ENCODE results near the gene SNX13. TPM values are rescaled to one million over a fixed set of nuclear protein-coding genes. Genes with fewer than 3 reads are reported as not detected.
A peak's percentile ranks its signal among the peaks of the same experiment; 100 is the strongest.

Gene SNX13
- total RNA-seq, 2 donors from 2014 or later: 36.1 to 46.9 TPM

DNA sequence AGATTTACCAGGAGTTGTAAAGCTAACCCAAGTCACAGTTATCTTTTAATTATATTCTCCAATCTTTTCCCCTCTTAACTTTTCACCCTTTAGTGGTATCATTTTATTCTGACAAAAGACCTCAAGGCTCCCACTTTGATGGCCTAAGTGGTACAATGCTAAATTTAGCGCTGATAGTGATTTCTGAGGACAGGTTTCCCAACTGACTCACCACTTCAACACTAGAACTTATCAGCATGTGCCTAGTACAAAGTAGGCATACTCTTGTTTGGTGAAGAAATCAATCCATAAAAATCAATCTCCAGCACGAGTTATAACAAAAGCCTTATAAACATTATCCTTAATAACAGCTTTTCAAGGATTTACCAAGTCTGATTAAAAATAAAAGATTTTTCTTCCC is 7.5 kb downstream of the SNX13 start:
- no peaks in the 10 kb centered on the region for H3K27me3 ChIP-seq
- no peaks in the 10 kb centered on the region for H3K36me3 ChIP-seq
- no peaks in the 10 kb centered on the region for H3K9me3 ChIP-seq
- H3K4me1 ChIP-seq: peaks cover 0 to 65% of the 10 kb centered on the region in 2 donors
- peak overlapping the region in 1 of 2 donors; percentile 54 for H3K27ac ChIP-seq
- no peak overlapping the region for H3K4me3 ChIP-seq
- TF ChIP-seq, protein P1, sequence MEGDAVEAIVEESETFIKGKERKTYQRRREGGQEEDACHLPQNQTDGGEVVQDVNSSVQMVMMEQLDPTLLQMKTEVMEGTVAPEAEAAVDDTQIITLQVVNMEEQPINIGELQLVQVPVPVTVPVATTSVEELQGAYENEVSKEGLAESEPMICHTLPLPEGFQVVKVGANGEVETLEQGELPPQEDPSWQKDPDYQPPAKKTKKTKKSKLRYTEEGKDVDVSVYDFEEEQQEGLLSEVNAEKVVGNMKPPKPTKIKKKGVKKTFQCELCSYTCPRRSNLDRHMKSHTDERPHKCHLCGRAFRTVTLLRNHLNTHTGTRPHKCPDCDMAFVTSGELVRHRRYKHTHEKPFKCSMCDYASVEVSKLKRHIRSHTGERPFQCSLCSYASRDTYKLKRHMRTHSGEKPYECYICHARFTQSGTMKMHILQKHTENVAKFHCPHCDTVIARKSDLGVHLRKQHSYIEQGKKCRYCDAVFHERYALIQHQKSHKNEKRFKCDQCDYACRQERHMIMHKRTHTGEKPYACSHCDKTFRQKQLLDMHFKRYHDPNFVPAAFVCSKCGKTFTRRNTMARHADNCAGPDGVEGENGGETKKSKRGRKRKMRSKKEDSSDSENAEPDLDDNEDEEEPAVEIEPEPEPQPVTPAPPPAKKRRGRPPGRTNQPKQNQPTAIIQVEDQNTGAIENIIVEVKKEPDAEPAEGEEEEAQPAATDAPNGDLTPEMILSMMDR (IDR thresholded peaks at IDR 0.05): no peak
- no peak for DNase-seq (ENCODE audit: low spot score)

DNA sequence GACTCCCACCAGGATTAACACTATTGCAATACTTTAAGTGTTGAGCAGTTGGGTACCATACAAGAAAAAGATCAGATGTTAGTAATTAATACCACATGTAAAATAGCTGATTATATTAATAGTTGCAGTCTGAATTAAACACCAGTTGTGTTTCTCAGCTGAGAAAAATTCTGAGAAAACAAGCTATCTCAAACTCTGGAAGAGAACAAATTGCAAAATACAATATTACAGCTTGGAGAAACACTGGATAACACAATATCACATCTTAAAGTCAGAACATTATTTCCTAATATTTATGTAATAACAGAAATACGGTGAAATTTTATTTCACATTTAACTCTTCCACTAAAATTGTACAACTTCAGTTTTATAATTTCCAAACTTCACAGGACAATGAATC is 9.2 kb downstream of the SNX13 start:
- no peak for DNase-seq (ENCODE audit: low spot score)
- Histone ChIP-seq H3K27me3 (no peaks in the 10 kb centered on the region), H3K36me3 (no peaks in the 10 kb centered on the region), H3K9me3 (no peaks in the 10 kb centered on the region), H3K4me3 (no peak overlapping the region), H3K27ac (no peak overlapping the region), H3K4me1 (peaks cover 0 to 48% of the 10 kb centered on the region in 2 donors)
- TF ChIP-seq, protein P1 (IDR thresholded peaks at IDR 0.05): no peak

DNA sequence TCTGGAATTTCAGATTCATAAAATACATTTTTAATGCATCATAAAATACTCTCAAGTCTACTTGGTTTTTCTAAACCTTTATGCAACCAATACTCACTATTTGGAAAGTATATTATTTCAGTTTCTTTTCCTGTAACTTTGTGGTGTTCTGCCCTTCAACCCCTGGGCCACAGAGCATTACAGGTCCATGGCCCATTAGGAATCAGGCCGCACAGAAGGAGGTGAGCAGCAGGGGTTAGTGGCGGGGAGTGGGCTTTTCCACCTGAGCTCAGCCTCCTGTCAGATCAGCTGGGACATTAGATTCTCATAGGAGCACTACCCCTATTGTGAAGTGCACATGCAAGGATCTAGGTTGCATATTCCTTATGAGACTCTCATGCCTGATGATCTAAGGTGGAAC is 9.7 kb downstream of the SNX13 start:
- no peak for DNase-seq (ENCODE audit: low spot score)

DNA sequence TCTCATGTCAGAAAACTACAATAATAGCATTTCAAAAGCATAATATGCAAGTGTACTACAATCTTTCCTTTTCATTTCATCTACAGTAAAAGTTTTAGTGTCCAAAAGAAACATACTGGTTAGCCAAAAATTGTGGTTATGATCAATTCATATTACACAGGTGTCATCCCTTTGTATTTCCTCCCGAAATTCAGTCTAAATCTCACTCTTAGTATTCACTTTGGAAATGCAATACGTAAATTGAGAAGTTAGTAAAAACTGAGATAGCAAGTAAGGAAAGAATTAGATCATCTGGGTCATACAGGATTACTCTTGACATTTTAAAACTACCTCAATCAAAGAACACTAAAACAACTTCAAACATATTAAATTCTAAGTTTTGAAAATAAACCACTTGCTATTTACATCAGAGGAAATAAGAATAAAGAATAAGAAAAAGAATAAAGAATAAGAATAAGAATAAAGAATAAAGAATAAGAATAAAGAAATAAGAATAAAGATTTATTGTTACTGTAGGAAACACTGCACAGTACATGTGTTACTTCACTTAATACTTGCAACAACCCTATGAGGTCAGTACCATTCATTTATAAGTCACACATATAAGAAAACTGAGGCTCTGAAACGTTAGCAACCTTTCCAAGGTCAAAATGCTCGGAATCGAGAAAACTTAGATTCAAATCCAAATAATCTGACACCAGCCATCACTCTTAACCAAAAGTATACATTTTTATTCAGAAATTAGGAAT is 10.5 kb downstream of the SNX13 start:
- peaks cover 0 to 35% of the 10 kb centered on the region in 2 donors for H3K4me1 ChIP-seq
- H3K27me3 ChIP-seq: no peaks in the 10 kb centered on the region
- H3K36me3 ChIP-seq: no peaks in the 10 kb centered on the region
- no peaks in the 10 kb centered on the region for H3K9me3 ChIP-seq
- no peak overlapping the region for H3K27ac ChIP-seq
- TF ChIP-seq, protein P1 (IDR thresholded peaks at IDR 0.05): no peak
- DNase-seq (ENCODE audit: low spot score): no peak
- H3K4me3 ChIP-seq: no peak overlapping the region

More for the DNA sequence above, 9.7 kb downstream of the SNX13 start:
- Histone ChIP-seq H3K36me3 (no peaks in the 10 kb centered on the region), H3K9me3 (no peaks in the 10 kb centered on the region), H3K4me1 (peaks cover 0 to 43% of the 10 kb centered on the region in 2 donors), H3K4me3 (no peak overlapping the region), H3K27ac (no peak overlapping the region), H3K27me3 (no peaks in the 10 kb centered on the region)
- TF ChIP-seq, protein P1 (IDR thresholded peaks at IDR 0.05): no peak

DNA sequence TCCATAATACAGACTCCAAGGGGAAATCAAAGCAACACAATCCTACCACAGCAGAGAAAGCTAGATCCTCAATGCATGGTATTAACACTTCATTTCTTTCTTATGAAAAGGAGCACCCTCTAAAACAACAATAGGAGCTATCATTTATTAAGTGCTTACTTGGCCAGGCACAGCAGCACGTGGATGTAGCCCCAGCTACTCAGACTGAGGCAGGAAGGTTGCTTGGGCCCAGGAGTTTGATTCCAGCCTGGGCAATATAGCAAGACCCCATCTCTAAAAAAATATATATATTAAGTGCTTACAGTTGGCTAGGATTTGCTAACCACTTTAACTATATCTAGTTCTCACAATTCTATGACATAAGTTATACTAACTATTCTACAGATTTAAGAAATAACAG is 12.2 kb downstream of the SNX13 start:
- Histone ChIP-seq H3K27ac (no peak overlapping the region), H3K27me3 (no peaks in the 10 kb centered on the region), H3K4me1 (peaks cover 0 to 28% of the 10 kb centered on the region in 2 donors), H3K4me3 (no peak overlapping the region), H3K9me3 (no peaks in the 10 kb centered on the region), H3K36me3 (no peaks in the 10 kb centered on the region)
- DNase-seq (ENCODE audit: low spot score): no peak
- TF ChIP-seq, protein P1 (IDR thresholded peaks at IDR 0.05): no peak

Measured in right atrium auricular region (tissue), 2 donors.